ENCODE measurements around the gene MAPKAPK3.

Gene MAPKAPK3

GRCh38 chr3:50584391-50584790 is 32.6 kb upstream of the MAPKAPK3 start:
- H3K4me3 ChIP-seq (ENCODE audit: low read depth, low read length), result no peak overlapping the region
- no peaks in the 10 kb centered on the region for H3K27me3 ChIP-seq (ENCODE audit: insufficient read depth, low read length)
- no peak overlapping the region for H3K4me2 ChIP-seq (ENCODE audit: low read length)
- H4K8ac ChIP-seq (ENCODE audit: low read depth, low read length), result peak overlapping the region; percentile 59
- H2BK5ac ChIP-seq (ENCODE audit: low read depth, low read length, poor library complexity), result no peak overlapping the region
- no peak overlapping the region for H3K23ac ChIP-seq (ENCODE audit: low read length)
- no peak overlapping the region for H3K18ac ChIP-seq (ENCODE audit: low read length)
- peak overlapping the region; percentile 6 for H2BK12ac ChIP-seq (ENCODE audit: low read length)
- peaks cover 3% of the 10 kb centered on the region for H3K79me2 ChIP-seq (ENCODE audit: control insufficient read depth, insufficient read depth, low read length, poor library complexity)
- H3K79me1 ChIP-seq (ENCODE audit: low read length), result peaks cover 10% of the 10 kb centered on the region
- H3K9ac ChIP-seq (ENCODE audit: low read length), result no peak overlapping the region
- peaks cover 10 to 11% of the 10 kb centered on the region in 2 experiments for H3K4me1 ChIP-seq (ENCODE audit: control insufficient read depth in 1 of 2, insufficient read depth in 2 of 2, low read length in 2 of 2)
- no peak overlapping the region for H3K27ac ChIP-seq (ENCODE audit: low read depth, low read length)
- H2BK120ac ChIP-seq (ENCODE audit: insufficient read depth, low read length, poor library complexity), result no peak overlapping the region
- DNase-seq, result peak; percentile 52 to 71
- peak overlapping the region; percentile 56 for H4K91ac ChIP-seq (ENCODE audit: low read depth, low read length)
- peaks cover 2 to 19% of the 10 kb centered on the region in 2 experiments for H3K36me3 ChIP-seq (ENCODE audit: control insufficient read depth in 1 of 2, insufficient read depth in 2 of 2, low read length in 2 of 2)
- no CpG with 5 or more reads among the region's 2 CpGs for WGBS (ENCODE audit: extremely low coverage, insufficient coverage, insufficient read length)
- H2AFZ ChIP-seq (ENCODE audit: insufficient read depth, low read length, poor library complexity), result no peak overlapping the region
- H3K14ac ChIP-seq (ENCODE audit: low read length), result no peak overlapping the region
- no peaks in the 10 kb centered on the region for H3K9me3 ChIP-seq (ENCODE audit: insufficient read depth, low read depth, low read length)
- H3K4ac ChIP-seq (ENCODE audit: low read depth, low read length), result no peak overlapping the region
- H2AK5ac ChIP-seq (ENCODE audit: low read length), result no peak overlapping the region
- no peak overlapping the region for H4K12ac ChIP-seq (ENCODE audit: low read depth, low read length)

GRCh38 chr3:50585919-50586762 is 30.8 kb upstream of the MAPKAPK3 start:
- H3K14ac ChIP-seq (ENCODE audit: low read length), result no peak overlapping the region
- H2BK12ac ChIP-seq (ENCODE audit: low read length), result no peak overlapping the region
- H3K4me2 ChIP-seq (ENCODE audit: low read length), result no peak overlapping the region
- peaks cover 2 to 7% of the 10 kb centered on the region in 2 experiments for H3K36me3 ChIP-seq (ENCODE audit: control insufficient read depth in 1 of 2, insufficient read depth in 2 of 2, low read length in 2 of 2)
- no peak overlapping the region for H2AFZ ChIP-seq (ENCODE audit: insufficient read depth, low read length, poor library complexity)
- peaks cover 10% of the 10 kb centered on the region for H3K79me1 ChIP-seq (ENCODE audit: low read length)
- no peak overlapping the region for H3K18ac ChIP-seq (ENCODE audit: low read length)
- no peak overlapping the region for H3K9ac ChIP-seq (ENCODE audit: low read length)
- H4K91ac ChIP-seq (ENCODE audit: low read depth, low read length), result no peak overlapping the region
- WGBS (ENCODE audit: extremely low coverage, insufficient coverage, insufficient read length), result no CpG with 5 or more reads among the region's 6 CpGs
- H3K4ac ChIP-seq (ENCODE audit: low read depth, low read length), result no peak overlapping the region
- peaks cover 10 to 11% of the 10 kb centered on the region in 2 experiments for H3K4me1 ChIP-seq (ENCODE audit: control insufficient read depth in 1 of 2, insufficient read depth in 2 of 2, low read length in 2 of 2)
- H2BK120ac ChIP-seq (ENCODE audit: insufficient read depth, low read length, poor library complexity), result no peak overlapping the region
- no peaks in the 10 kb centered on the region for H3K9me3 ChIP-seq (ENCODE audit: insufficient read depth, low read depth, low read length)
- no peak overlapping the region for H4K8ac ChIP-seq (ENCODE audit: low read depth, low read length)
- H4K12ac ChIP-seq (ENCODE audit: low read depth, low read length), result no peak overlapping the region
- H3K27me3 ChIP-seq (ENCODE audit: insufficient read depth, low read length), result no peaks in the 10 kb centered on the region
- no peak overlapping the region for H2BK5ac ChIP-seq (ENCODE audit: low read depth, low read length, poor library complexity)
- no peak overlapping the region for H3K27ac ChIP-seq (ENCODE audit: low read depth, low read length)
- peaks cover 3% of the 10 kb centered on the region for H3K79me2 ChIP-seq (ENCODE audit: control insufficient read depth, insufficient read depth, low read length, poor library complexity)
- DNase-seq, result no peak
- H2AK5ac ChIP-seq (ENCODE audit: low read length), result no peak overlapping the region
- H3K23ac ChIP-seq (ENCODE audit: low read length), result no peak overlapping the region
- H3K4me3 ChIP-seq (ENCODE audit: low read depth, low read length), result no peak overlapping the region

GRCh38 chr3:50586763-50587070 is 30.2 kb upstream of the MAPKAPK3 start:
- no peak overlapping the region for H2BK120ac ChIP-seq (ENCODE audit: insufficient read depth, low read length, poor library complexity)
- H3K27ac ChIP-seq (ENCODE audit: low read depth, low read length), result no peak overlapping the region
- H3K79me1 ChIP-seq (ENCODE audit: low read length), result peaks cover 10% of the 10 kb centered on the region
- H3K18ac ChIP-seq (ENCODE audit: low read length), result no peak overlapping the region
- peaks cover 3% of the 10 kb centered on the region for H3K79me2 ChIP-seq (ENCODE audit: control insufficient read depth, insufficient read depth, low read length, poor library complexity)
- no peak overlapping the region for H4K8ac ChIP-seq (ENCODE audit: low read depth, low read length)
- H3K4me2 ChIP-seq (ENCODE audit: low read length), result no peak overlapping the region
- no peak overlapping the region for H3K9ac ChIP-seq (ENCODE audit: low read length)
- H3K36me3 ChIP-seq (ENCODE audit: control insufficient read depth in 1 of 2, insufficient read depth in 2 of 2, low read length in 2 of 2), result peaks cover 0 to 5% of the 10 kb centered on the region in 2 experiments
- DNase-seq, result no peak
- no peak overlapping the region for H2AFZ ChIP-seq (ENCODE audit: insufficient read depth, low read length, poor library complexity)
- H3K9me3 ChIP-seq (ENCODE audit: insufficient read depth, low read depth, low read length), result no peaks in the 10 kb centered on the region
- no peak overlapping the region for H2BK12ac ChIP-seq (ENCODE audit: low read length)
- no CpG with 5 or more reads among the region's 3 CpGs for WGBS (ENCODE audit: extremely low coverage, insufficient coverage, insufficient read length)
- H3K4ac ChIP-seq (ENCODE audit: low read depth, low read length), result no peak overlapping the region
- no peak overlapping the region for H3K4me3 ChIP-seq (ENCODE audit: low read depth, low read length)
- no peak overlapping the region for H2BK5ac ChIP-seq (ENCODE audit: low read depth, low read length, poor library complexity)
- H3K4me1 ChIP-seq (ENCODE audit: control insufficient read depth in 1 of 2, insufficient read depth in 2 of 2, low read length in 2 of 2), result peaks cover 10 to 11% of the 10 kb centered on the region in 2 experiments
- H3K14ac ChIP-seq (ENCODE audit: low read length), result no peak overlapping the region
- H3K23ac ChIP-seq (ENCODE audit: low read length), result no peak overlapping the region
- H2AK5ac ChIP-seq (ENCODE audit: low read length), result no peak overlapping the region
- no peak overlapping the region for H4K12ac ChIP-seq (ENCODE audit: low read depth, low read length)
- no peaks in the 10 kb centered on the region for H3K27me3 ChIP-seq (ENCODE audit: insufficient read depth, low read length)
- no peak overlapping the region for H4K91ac ChIP-seq (ENCODE audit: low read depth, low read length)

- H3K4me1 ChIP-seq (ENCODE audit: control insufficient read depth in 1 of 2, insufficient read depth in 2 of 2, low read length in 2 of 2), result peaks cover 10 to 11% of the 10 kb centered on the region in 2 experiments
- no peak overlapping the region for H3K18ac ChIP-seq (ENCODE audit: low read length)
- peaks cover 3% of the 10 kb centered on the region for H3K79me2 ChIP-seq (ENCODE audit: control insufficient read depth, insufficient read depth, low read length, poor library complexity)
- no peak overlapping the region for H4K91ac ChIP-seq (ENCODE audit: low read depth, low read length)
- DNase-seq, result no peak
- H4K8ac ChIP-seq (ENCODE audit: low read depth, low read length), result no peak overlapping the region
- no peak overlapping the region for H2BK5ac ChIP-seq (ENCODE audit: low read depth, low read length, poor library complexity)
- no peaks in the 10 kb centered on the region for H3K9me3 ChIP-seq (ENCODE audit: insufficient read depth, low read depth, low read length)
- H3K9ac ChIP-seq (ENCODE audit: low read length), result no peak overlapping the region
- H3K79me1 ChIP-seq (ENCODE audit: low read length), result peaks cover 10% of the 10 kb centered on the region
- no peak overlapping the region for H2AK5ac ChIP-seq (ENCODE audit: low read length)
- H3K14ac ChIP-seq (ENCODE audit: low read length), result no peak overlapping the region
- H3K4me2 ChIP-seq (ENCODE audit: low read length), result no peak overlapping the region
- no peak overlapping the region for H3K23ac ChIP-seq (ENCODE audit: low read length)
- no CpG with 5 or more reads among the region's 6 CpGs for WGBS (ENCODE audit: extremely low coverage, insufficient coverage, insufficient read length)
- no peak overlapping the region for H3K4ac ChIP-seq (ENCODE audit: low read depth, low read length)
- H3K27me3 ChIP-seq (ENCODE audit: insufficient read depth, low read length), result no peaks in the 10 kb centered on the region
- H4K12ac ChIP-seq (ENCODE audit: low read depth, low read length), result no peak overlapping the region
- H3K4me3 ChIP-seq (ENCODE audit: low read depth, low read length), result no peak overlapping the region
- H3K36me3 ChIP-seq (ENCODE audit: control insufficient read depth in 1 of 2, insufficient read depth in 2 of 2, low read length in 2 of 2), result peaks cover 0 to 3% of the 10 kb centered on the region in 2 experiments
- H3K27ac ChIP-seq (ENCODE audit: low read depth, low read length), result no peak overlapping the region
- H2BK120ac ChIP-seq (ENCODE audit: insufficient read depth, low read length, poor library complexity), result no peak overlapping the region
- H2BK12ac ChIP-seq (ENCODE audit: low read length), result no peak overlapping the region
- H2AFZ ChIP-seq (ENCODE audit: insufficient read depth, low read length, poor library complexity), result no peak overlapping the region
These were observed 29.6 kb upstream of the MAPKAPK3 start for GRCh38 chr3:50587373-50587772.
